Activated CD4-positive, alpha-beta T cell treated with anti-CD3 and anti-CD28 coated beads, Interleukin-2, Interleukin-4, amounts not matched to agents 100 ng/mL and 50 ng/mL, durations not matched to agents 16 hours and 8 hours (primary cell): ENCODE data around the gene CES2.
"Not testable (repeated sequence)": the region's sequence is repeated elsewhere in the genome, so short reads cannot be mapped to it uniquely, and the experiment has no call there.

Source experiments
- DNase-seq: peaks from one replicate; pipeline ENCODE4 v3.0.0-alpha.2; 2020; ENCODE audit warnings: low spot score

CES2 gene

GRCh38 chr16:66935314-66936011 lies at the start of gene CES2:
Gene CES2, plus strand, starts transcription at chr16:66935516. Its CDS starts 120 bp downstream, at chr16:66935636.
- no peak for DNase-seq

- DNase-seq: no peak
Measured at GRCh38 chr16:66886321-66886720, 49.0 kb upstream of the CES2 start.

GRCh38 chr16:66886914-66887313 lies 48.4 kb upstream of the CES2 start:
- no peak for DNase-seq

- DNase-seq: no peak
Measured at GRCh38 chr16:66888647-66889615, 46.4 kb upstream of the CES2 start.

GRCh38 chr16:66889622-66890021 lies 45.7 kb upstream of the CES2 start:
- DNase-seq: no peak

- no peak for DNase-seq
Measured at GRCh38 chr16:66890799-66891198, 44.5 kb upstream of the CES2 start.

GRCh38 chr16:66891360-66891759 lies 44.0 kb upstream of the CES2 start:
- no peak for DNase-seq

- no peak for DNase-seq
Measured at GRCh38 chr16:66891797-66892196, 43.5 kb upstream of the CES2 start.

- no peak for DNase-seq
Measured at GRCh38 chr16:66894055-66894454, 41.3 kb upstream of the CES2 start.

GRCh38 chr16:66894948-66895688 lies 40.2 kb upstream of the CES2 start:
- DNase-seq: peak; percentile 69

GRCh38 chr16:66895689-66895979 lies 39.7 kb upstream of the CES2 start:
- no peak for DNase-seq

GRCh38 chr16:66895999-66896398 lies 39.3 kb upstream of the CES2 start:
- no peak for DNase-seq

- not testable (repeated sequence) for DNase-seq
Measured at GRCh38 chr16:66896682-66897081, 38.6 kb upstream of the CES2 start.

GRCh38 chr16:66898207-66898606 lies 37.1 kb upstream of the CES2 start:
- no peak for DNase-seq

GRCh38 chr16:66898933-66899309 lies 36.4 kb upstream of the CES2 start:
- no peak for DNase-seq

GRCh38 chr16:66899310-66899944 lies 35.9 kb upstream of the CES2 start:
- no peak for DNase-seq

GRCh38 chr16:66899945-66900710 lies 35.2 kb upstream of the CES2 start:
- no peak for DNase-seq

GRCh38 chr16:66900721-66901441 lies 34.4 kb upstream of the CES2 start:
- DNase-seq: no peak

GRCh38 chr16:66901626-66902025 lies 33.7 kb upstream of the CES2 start:
- no peak for DNase-seq

- DNase-seq: no peak
Measured at GRCh38 chr16:66902648-66903543, 32.4 kb upstream of the CES2 start.
